Measurements from ENCODE around the gene CFAP57.

The CFAP57 gene

GRCh38 chr1:43171312-43171875 lies 736 bp upstream of the CFAP57 start:
- no peak for TF ChIP-seq CTCF (IDR thresholded peaks at IDR 0.05; ENCODE audit: low read depth, low read length, missing control alignments)
- H3K4me3 ChIP-seq (ENCODE audit: low read depth, low read length), result peak overlapping the region; percentile 82
- DNase-seq (ENCODE audit: low read depth), result no peak

GRCh38 chr1:43172527-43172972 lies 420 bp downstream of the CFAP57 start:
- DNase-seq (ENCODE audit: low read depth), result peak; percentile 49
- peak overlapping the region; percentile 82 for H3K4me3 ChIP-seq (ENCODE audit: low read depth, low read length)
- no peak for TF ChIP-seq CTCF (IDR thresholded peaks at IDR 0.05; ENCODE audit: low read depth, low read length, missing control alignments)

DNA sequence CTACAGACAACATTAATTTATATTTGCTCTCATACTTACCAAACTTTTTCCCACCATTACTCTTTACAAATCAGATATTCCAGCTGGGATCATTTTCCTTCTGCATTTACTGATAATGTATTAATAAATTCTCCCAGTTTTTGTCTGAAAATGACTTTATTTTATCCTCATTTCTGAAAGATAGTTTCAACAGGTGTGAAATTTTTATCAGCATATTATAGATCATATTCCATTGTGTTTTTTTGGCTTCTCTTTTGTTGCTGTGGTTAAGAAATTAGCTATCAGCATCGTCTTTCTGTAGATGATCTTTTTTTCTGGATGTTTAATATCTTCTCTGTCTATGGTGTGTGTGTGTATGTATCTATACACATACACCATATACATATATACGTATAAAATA lies 2.7 kb downstream of the CFAP57 start:
- TF ChIP-seq CTCF (IDR thresholded peaks at IDR 0.05; ENCODE audit: low read depth, low read length, missing control alignments), result no peak
- no peak overlapping the region for H3K4me3 ChIP-seq (ENCODE audit: low read depth, low read length)
- no peak for DNase-seq (ENCODE audit: low read depth)

DNA sequence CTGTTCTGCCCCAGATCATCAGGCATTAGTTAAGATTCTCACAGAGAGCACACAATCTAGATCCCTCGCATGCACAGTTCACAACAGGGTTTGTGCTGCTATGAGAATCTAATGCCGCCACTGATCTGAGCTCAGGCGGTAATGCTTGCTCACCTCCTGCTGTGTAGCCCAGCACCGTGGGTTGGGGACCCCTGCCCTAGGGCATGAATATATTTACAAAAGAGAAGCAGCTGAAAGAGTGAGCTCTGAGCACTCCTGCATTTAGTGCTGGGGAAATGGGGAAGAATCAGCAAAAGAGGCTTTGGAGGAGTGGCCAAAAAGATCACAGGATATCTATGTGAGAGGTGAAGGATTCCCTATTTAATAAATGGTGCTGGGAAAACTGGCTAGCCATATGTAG lies 5.6 kb downstream of the CFAP57 start:
- no peak overlapping the region for H3K4me3 ChIP-seq (ENCODE audit: low read depth, low read length)
- no peak for TF ChIP-seq CTCF (IDR thresholded peaks at IDR 0.05; ENCODE audit: low read depth, low read length, missing control alignments)
- no peak for DNase-seq (ENCODE audit: low read depth)

GRCh38 chr1:43184388-43184787 lies 12.3 kb downstream of the CFAP57 start:
- TF ChIP-seq CTCF (IDR thresholded peaks at IDR 0.05; ENCODE audit: low read depth, low read length, missing control alignments), result no peak
- no peak overlapping the region for H3K4me3 ChIP-seq (ENCODE audit: low read depth, low read length)
- no peak for DNase-seq (ENCODE audit: low read depth)

DNA sequence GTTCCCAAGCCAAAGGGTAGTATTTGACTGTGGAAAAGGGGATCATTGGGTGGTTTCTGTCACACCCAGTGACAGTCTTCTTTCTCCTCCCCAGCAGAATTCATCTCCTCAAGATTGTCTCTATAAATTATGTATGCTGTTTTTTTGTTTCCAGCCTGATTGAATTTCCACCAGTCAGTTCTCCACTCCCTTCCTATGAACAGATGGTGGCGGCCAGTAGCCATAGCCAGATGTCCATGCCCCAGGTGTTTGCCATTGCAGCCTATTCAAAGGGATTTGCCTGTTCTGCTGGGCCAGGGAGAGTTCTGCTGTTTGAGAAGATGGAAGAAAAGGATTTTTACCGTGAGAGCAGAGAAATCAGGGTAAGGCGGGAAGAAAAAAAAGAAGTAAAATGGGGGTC lies 12.9 kb downstream of the CFAP57 start:
- no peak for TF ChIP-seq CTCF (IDR thresholded peaks at IDR 0.05; ENCODE audit: low read depth, low read length, missing control alignments)
- no peak for DNase-seq (ENCODE audit: low read depth)
- no peak overlapping the region for H3K4me3 ChIP-seq (ENCODE audit: low read depth, low read length)

DNA sequence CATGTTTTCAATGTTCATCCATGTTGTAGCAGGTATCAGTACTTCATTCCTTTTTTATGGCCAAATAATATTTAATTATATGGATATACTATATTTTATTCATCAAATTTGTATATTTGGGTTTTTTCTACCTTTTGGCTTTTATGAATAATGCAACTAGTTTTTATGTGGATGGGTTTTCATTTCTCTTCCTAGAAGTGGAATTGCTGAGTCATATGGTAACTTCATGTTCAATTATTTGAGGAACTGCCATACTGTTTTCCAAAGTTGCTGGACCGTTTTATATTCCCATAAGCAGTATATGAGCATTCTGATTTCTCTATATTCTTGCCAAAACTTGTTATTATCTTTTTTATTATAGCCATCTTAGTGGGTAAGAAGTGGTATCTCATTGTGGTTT lies 16.0 kb downstream of the CFAP57 start:
- no peak for DNase-seq (ENCODE audit: low read depth)
- TF ChIP-seq CTCF (IDR thresholded peaks at IDR 0.05; ENCODE audit: low read depth, low read length, missing control alignments), result no peak
- H3K4me3 ChIP-seq (ENCODE audit: low read depth, low read length), result no peak overlapping the region
